WERI-Rb-1 (cell line): ENCODE measurements around the gene ADGRD1.
A peak's percentile ranks its signal among the peaks of the same experiment; 100 is the strongest.

Source experiments
- DNase-seq: peaks from one replicate; pipeline ENCODE4 v3.0.0-alpha.2; 2020
- H3K27ac ChIP-seq: fragments of 250-450 bp; sonication (Bioruptor Pico); 2 replicates; pipeline ENCODE4 v1.5.1; 2020; ENCODE audit warnings: mild to moderate bottlenecking, moderate library complexity
- H3K27me3 ChIP-seq: fragments of 250-450 bp; sonication (Bioruptor Pico); 2 replicates; pipeline ENCODE4 v1.5.1; 2021; ENCODE audit warnings: mild to moderate bottlenecking, low read depth, moderate library complexity; ENCODE audit not compliant: insufficient read depth, severe bottlenecking
- H3K36me3 ChIP-seq: fragments of 250-450 bp; sonication (Bioruptor Pico); 2 replicates; pipeline ENCODE4 v1.5.1; 2020; ENCODE audit warnings: mild to moderate bottlenecking, moderate library complexity
- H3K4me3 ChIP-seq: 2 replicates; pipeline ENCODE4 v1.5.1; 2011; ENCODE audit warnings: low read depth, mild to moderate bottlenecking, control low read depth, low read length
- H3K9me3 ChIP-seq: fragments of 250-450 bp; sonication (Bioruptor Pico); 2 replicates; pipeline ENCODE4 v1.5.1; 2021; ENCODE audit warnings: mild to moderate bottlenecking, moderate library complexity; ENCODE audit not compliant: severe bottlenecking
- TF ChIP-seq, protein P1 (sequence below): IDR thresholded peaks from 2 replicates; pipeline ENCODE4 v1.5.1; 2011; ENCODE audit warnings: low read depth, mild to moderate bottlenecking, control low read depth, inconsistent platforms, low read length

The ADGRD1 gene

DNA sequence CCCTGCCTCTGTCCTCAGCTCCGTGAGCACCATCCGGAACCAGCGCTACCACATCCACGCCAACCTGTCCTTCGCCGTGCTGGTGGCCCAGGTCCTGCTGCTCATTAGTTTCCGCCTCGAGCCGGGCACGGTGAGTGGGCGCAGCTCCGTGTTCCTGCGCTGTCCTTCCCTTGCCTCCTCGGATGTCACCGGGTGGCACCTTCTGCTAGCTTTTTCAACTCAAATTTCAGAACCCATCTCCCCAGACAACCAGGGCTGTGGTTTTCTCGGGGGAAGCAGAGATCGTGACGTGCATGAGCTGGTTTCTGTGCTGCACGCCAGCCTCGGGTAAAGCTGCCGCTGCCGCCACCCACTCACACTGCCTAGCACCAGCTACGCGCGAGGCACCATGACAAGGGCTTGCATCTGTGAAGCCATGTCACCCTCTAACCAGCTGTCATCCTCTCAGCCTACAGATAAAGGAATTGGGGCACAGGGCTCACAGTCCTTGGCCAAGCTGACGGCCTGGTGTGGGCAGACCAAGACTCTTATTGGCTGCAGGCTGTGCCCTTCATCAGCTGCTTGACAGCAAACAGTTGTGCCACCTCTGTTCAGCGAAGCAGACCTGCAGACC lies 152.1 kb downstream of the ADGRD1 start:
- no peaks in the 10 kb centered on the region for H3K9me3 ChIP-seq
- H3K27ac ChIP-seq = no peak overlapping the region
- H3K4me3 ChIP-seq = no peak overlapping the region
- no peak for DNase-seq
- TF ChIP-seq, protein P1, sequence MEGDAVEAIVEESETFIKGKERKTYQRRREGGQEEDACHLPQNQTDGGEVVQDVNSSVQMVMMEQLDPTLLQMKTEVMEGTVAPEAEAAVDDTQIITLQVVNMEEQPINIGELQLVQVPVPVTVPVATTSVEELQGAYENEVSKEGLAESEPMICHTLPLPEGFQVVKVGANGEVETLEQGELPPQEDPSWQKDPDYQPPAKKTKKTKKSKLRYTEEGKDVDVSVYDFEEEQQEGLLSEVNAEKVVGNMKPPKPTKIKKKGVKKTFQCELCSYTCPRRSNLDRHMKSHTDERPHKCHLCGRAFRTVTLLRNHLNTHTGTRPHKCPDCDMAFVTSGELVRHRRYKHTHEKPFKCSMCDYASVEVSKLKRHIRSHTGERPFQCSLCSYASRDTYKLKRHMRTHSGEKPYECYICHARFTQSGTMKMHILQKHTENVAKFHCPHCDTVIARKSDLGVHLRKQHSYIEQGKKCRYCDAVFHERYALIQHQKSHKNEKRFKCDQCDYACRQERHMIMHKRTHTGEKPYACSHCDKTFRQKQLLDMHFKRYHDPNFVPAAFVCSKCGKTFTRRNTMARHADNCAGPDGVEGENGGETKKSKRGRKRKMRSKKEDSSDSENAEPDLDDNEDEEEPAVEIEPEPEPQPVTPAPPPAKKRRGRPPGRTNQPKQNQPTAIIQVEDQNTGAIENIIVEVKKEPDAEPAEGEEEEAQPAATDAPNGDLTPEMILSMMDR = no peak
- no peaks in the 10 kb centered on the region for H3K36me3 ChIP-seq
- no peaks in the 10 kb centered on the region for H3K27me3 ChIP-seq

DNA sequence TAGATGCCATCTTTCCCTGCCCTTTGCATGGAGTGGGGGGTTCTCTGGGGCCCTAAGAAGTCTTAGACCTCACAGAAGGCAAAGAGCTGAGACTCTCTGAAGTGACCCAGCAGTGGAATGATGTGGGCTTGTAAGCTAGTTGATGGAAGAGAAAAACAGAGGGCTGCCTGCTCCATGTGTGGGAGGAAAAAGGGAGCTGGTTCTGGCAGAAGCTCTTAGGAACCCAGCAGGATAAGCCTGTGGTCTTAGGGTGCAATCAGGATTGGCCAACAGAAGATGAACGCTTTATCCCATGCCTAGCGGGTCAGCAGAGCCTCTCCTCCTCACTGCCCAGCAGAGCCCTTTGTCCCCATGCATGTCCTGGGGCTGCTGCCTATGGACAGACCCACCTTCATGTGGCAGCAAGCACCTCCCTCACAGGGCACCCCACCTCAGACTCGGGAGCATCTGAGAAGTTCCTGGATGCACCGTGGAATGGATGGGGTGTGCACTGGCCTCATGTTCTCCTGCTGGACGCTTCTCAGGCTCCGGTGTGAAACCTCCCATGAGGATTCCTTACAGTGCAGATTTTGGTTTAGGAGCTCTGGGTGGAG lies 152.7 kb downstream of the ADGRD1 start:
- DNase-seq = no peak
- TF ChIP-seq, protein P1 = no peak
- Histone ChIP-seq H3K9me3 (no peaks in the 10 kb centered on the region), H3K4me3 (no peak overlapping the region), H3K36me3 (no peaks in the 10 kb centered on the region), H3K27me3 (no peaks in the 10 kb centered on the region), H3K27ac (no peak overlapping the region)

DNA sequence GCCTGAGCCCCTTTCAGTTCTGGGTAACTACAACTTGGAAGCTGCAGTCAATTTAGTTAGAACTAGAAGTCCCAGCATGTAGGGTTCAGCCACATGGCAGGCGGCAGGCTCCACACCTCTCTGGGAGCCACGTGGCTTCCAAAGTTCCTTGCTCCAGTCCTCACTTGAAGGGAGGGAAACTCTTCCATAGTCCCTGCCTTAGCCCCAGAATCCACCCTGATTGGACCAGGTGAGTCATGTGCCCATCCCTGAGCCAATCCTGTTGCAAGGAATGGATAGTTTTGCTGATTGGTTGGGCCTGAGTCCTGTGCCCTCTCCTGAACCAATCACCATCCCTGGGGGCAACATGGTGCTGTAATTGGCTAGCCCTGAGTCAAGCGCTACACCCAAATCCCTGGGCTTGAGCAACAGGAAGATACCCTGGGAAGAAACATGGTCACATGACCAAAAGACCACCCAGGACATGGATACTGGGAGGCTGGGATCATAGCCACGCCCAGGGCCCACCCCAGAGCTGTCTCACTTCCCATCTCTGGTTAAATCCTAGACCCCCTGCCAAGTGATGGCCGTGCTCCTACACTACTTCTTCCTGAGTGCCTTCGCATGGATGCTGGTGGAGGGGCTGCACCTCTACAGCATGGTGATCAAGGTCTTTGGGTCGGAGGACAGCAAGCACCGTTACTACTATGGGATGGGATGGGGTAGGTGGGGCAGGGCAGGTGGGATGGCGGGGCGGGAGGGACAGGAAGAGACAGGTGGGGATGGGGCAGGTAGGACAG lies 154.7 kb downstream of the ADGRD1 start:
- Histone ChIP-seq H3K4me3 (no peak overlapping the region), H3K36me3 (no peaks in the 10 kb centered on the region), H3K27ac (no peak overlapping the region), H3K27me3 (no peaks in the 10 kb centered on the region), H3K9me3 (no peaks in the 10 kb centered on the region)
- TF ChIP-seq, protein P1 = no peak
- no peak for DNase-seq

DNA sequence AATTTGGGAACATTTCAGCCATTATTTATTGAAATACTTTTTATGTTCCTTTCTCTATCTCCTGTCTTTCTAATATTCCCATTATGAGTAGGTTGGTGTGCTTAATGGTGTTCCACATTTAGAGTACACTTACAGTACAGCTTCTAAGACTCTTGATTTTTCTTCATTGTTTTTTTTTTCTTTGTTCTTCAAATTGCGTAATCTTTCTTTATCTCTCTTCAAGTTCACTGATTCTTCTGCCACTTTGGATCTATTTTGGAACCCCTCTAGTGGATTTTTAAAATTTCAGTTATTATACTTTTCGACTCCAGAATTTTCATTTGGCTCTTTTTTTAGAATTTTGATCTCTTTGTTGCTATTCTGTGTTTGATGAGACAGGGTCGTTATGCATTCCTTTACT lies 157.7 kb downstream of the ADGRD1 start:
- no peaks in the 10 kb centered on the region for H3K36me3 ChIP-seq
- no peaks in the 10 kb centered on the region for H3K27me3 ChIP-seq
- TF ChIP-seq, protein P1 = no peak
- H3K4me3 ChIP-seq = no peak overlapping the region
- peak overlapping the region; percentile 59 for H3K27ac ChIP-seq
- H3K9me3 ChIP-seq = no peaks in the 10 kb centered on the region
- DNase-seq = no peak

DNA sequence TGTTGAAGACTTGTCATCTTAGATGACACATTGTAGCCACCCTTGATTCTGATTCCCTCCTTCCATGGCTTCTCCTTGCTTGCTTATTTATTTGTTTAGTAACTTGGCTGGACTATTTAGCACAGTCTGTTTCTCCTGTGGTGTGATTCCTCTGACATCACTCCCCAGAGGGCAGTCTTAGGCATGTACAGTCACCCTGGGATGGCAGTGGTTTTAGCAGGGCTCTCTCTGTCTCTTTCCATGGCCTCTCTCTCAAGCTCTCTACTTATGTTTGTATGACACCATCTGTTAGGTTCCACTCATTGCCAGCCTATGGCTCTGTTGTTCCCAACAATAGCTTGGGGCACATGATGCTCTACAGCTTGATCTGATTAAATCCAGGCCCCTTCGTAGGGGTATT lies 158.3 kb downstream of the ADGRD1 start:
- Histone ChIP-seq H3K36me3 (no peaks in the 10 kb centered on the region), H3K27ac (peak overlapping the region; percentile 59), H3K27me3 (no peaks in the 10 kb centered on the region), H3K9me3 (no peaks in the 10 kb centered on the region), H3K4me3 (no peak overlapping the region)
- peak; percentile 59 for DNase-seq
- TF ChIP-seq, protein P1 = no peak
